ENCODE results near the gene PCNP. TPM values are rescaled to one million over a fixed set of nuclear protein-coding genes. Genes with fewer than 3 reads are reported as not detected.
"Not testable (repeated sequence)": the region's sequence is repeated elsewhere in the genome, so short reads cannot be mapped to it uniquely, and the experiment has no call there.

Gene PCNP
- total RNA-seq, 1 experiment from 2014 or later: 90.3 TPM

DNA sequence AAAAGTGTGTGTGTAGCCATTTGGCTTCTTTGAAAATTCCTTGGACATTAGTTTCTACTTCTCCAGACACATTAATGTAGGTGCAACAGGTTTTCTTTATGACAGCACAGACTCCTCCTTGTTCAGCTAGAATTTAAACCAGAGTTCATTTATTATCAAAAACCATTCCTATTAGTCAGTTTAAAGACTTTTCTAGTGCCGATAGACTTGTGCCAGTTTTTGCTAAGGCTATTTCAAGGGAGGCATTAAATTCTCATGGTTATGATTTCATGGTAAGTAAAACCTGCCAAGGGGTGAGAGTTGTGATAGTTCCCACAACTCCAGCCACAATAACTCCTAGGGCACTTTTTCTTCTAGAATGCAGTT, 40.4 kb upstream of the PCNP start:
- Histone ChIP-seq H2AFZ (ENCODE audit: low read length) (no peak overlapping the region), H3K9me3 (ENCODE audit: low read length) (no peaks in the 10 kb centered on the region), H3K36me3 (ENCODE audit: insufficient read depth, low read length) (no peaks in the 10 kb centered on the region), H3K9me2 (replicated peaks; ENCODE audit: insufficient read depth, low read length) (no peaks in the 10 kb centered on the region), H3K79me2 (ENCODE audit: low read length) (no peaks in the 10 kb centered on the region), H4K20me1 (ENCODE audit: insufficient read depth, low read depth, low read length) (no peaks in the 10 kb centered on the region), H3K4me2 (ENCODE audit: low read depth, low read length, poor library complexity, severe bottlenecking) (no peak overlapping the region), H3K9ac (ENCODE audit: low read length) (no peak overlapping the region), H3K4me3 (ENCODE audit: low read length) (no peak overlapping the region), H3K27ac (ENCODE audit: low read length) (no peak overlapping the region), H3K4me1 (ENCODE audit: low read length) (no peaks in the 10 kb centered on the region), H3K27me3 (ENCODE audit: low read length) (no peaks in the 10 kb centered on the region)
- no peak for DNase-seq

DNA sequence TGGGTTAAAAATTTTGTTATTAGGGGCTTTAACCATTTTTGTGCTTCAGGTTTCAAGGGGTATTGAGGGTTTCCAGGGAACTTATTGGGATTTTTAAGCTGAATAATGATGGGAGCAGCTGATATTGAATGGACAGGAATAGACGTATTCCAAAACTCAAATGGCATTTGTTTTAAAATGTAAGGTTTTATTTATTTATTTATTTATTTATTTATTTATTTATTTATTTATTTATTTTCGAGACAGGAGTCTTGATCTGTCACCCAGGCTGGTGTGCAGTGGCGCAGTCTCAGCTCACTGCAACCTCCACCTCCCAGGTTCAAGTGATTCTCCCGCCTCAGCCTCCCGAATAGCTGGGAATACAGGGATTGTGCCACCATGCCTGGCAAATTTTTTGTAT, 38.8 kb upstream of the PCNP start:
- no peak overlapping the region for H2AFZ ChIP-seq (ENCODE audit: low read length)
- no peaks in the 10 kb centered on the region for H3K9me3 ChIP-seq (ENCODE audit: low read length)
- no peak for DNase-seq
- H4K20me1 ChIP-seq (ENCODE audit: insufficient read depth, low read depth, low read length): no peaks in the 10 kb centered on the region
- H3K4me3 ChIP-seq (ENCODE audit: low read length): no peak overlapping the region
- no peaks in the 10 kb centered on the region for H3K27me3 ChIP-seq (ENCODE audit: low read length)
- no peak overlapping the region for H3K9ac ChIP-seq (ENCODE audit: low read length)
- no peaks in the 10 kb centered on the region for H3K79me2 ChIP-seq (ENCODE audit: low read length)
- H3K4me2 ChIP-seq (ENCODE audit: low read depth, low read length, poor library complexity, severe bottlenecking): no peak overlapping the region
- H3K9me2 ChIP-seq (replicated peaks; ENCODE audit: insufficient read depth, low read length): no peaks in the 10 kb centered on the region
- H3K4me1 ChIP-seq (ENCODE audit: low read length): no peaks in the 10 kb centered on the region
- H3K36me3 ChIP-seq (ENCODE audit: insufficient read depth, low read length): no peaks in the 10 kb centered on the region
- no peak overlapping the region for H3K27ac ChIP-seq (ENCODE audit: low read length)

DNA sequence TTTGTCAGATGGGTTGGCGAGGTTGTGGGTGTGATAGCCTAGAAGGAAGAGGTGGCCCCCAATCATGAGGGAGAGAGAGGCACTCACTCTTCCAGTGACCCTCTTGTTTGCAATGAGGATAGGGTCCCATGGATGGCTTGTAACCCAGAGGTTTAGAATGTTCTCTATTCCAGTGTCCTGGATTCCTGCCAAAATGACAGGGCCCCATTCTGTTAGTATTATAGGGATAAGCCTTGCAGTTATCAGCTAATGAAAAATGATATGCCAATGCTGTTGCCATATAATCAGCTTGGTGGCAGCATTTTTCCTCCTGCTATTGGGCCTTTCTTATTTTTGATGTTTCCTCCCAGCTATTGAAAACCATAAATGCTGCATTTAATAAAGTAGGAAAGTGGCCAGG, 37.7 kb upstream of the PCNP start:
- Histone ChIP-seq H3K9me2 (replicated peaks; ENCODE audit: insufficient read depth, low read length) (no peaks in the 10 kb centered on the region), H3K79me2 (ENCODE audit: low read length) (no peaks in the 10 kb centered on the region), H3K4me1 (ENCODE audit: low read length) (no peaks in the 10 kb centered on the region), H3K4me2 (ENCODE audit: low read depth, low read length, poor library complexity, severe bottlenecking) (no peak overlapping the region), H3K36me3 (ENCODE audit: insufficient read depth, low read length) (no peaks in the 10 kb centered on the region), H3K9me3 (ENCODE audit: low read length) (no peaks in the 10 kb centered on the region), H4K20me1 (ENCODE audit: insufficient read depth, low read depth, low read length) (no peaks in the 10 kb centered on the region), H3K27ac (ENCODE audit: low read length) (no peak overlapping the region), H3K4me3 (ENCODE audit: low read length) (no peak overlapping the region), H3K27me3 (ENCODE audit: low read length) (no peaks in the 10 kb centered on the region), H3K9ac (ENCODE audit: low read length) (no peak overlapping the region), H2AFZ (ENCODE audit: low read length) (no peak overlapping the region)
- DNase-seq: no peak

DNA sequence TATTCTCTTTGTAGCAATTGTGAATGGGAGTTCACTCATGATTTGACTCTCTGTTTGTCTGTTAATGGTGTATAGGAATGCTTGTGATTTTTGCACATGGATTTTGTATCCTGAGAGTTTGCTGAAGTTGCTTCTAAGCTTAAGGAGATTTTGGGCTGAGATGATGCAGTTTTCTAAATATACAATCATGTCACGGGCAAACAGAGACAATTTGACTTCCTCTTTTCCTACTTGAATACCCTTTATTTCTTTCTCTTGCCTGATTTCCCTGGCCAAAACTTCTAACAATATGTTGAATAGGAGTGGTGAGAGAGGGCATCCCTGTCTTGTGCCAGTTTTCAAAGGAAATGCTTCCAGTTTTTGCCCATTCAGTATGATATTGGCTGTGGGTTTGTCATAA, 37.0 kb upstream of the PCNP start:
- not testable (repeated sequence) for H3K4me1 ChIP-seq (ENCODE audit: low read length); H3K4me2 ChIP-seq (ENCODE audit: low read depth, low read length, poor library complexity, severe bottlenecking); H3K9ac ChIP-seq (ENCODE audit: low read length); H4K20me1 ChIP-seq (ENCODE audit: insufficient read depth, low read depth, low read length); H2AFZ ChIP-seq (ENCODE audit: low read length); H3K9me2 ChIP-seq (replicated peaks; ENCODE audit: insufficient read depth, low read length); H3K36me3 ChIP-seq (ENCODE audit: insufficient read depth, low read length); H3K27ac ChIP-seq (ENCODE audit: low read length); H3K9me3 ChIP-seq (ENCODE audit: low read length); DNase-seq; H3K4me3 ChIP-seq (ENCODE audit: low read length); H3K27me3 ChIP-seq (ENCODE audit: low read length); H3K79me2 ChIP-seq (ENCODE audit: low read length)

DNA sequence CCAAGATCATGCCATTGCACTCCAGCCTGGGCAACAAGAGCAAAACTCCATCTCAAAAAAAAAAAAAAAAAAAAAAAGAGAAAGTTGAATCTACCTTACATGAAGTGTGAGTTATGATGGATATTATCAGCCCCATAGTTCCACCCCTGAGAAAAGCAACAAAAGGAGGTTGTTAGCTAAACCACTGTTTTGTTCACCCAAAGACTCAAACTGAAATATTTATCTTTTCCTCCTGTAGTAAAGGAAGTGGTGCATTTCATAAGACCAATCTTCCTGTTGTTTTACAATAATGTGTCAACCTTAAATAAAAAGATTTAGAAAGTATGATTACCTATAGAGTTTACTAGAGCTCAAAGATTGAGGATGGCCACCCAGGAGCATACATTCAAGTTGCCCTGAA, 31.0 kb upstream of the PCNP start:
- Histone ChIP-seq H4K20me1 (ENCODE audit: insufficient read depth, low read depth, low read length) (no peaks in the 10 kb centered on the region), H3K27me3 (ENCODE audit: low read length) (no peaks in the 10 kb centered on the region), H3K4me3 (ENCODE audit: low read length) (no peak overlapping the region), H3K4me2 (ENCODE audit: low read depth, low read length, poor library complexity, severe bottlenecking) (no peak overlapping the region), H3K9me3 (ENCODE audit: low read length) (no peaks in the 10 kb centered on the region), H2AFZ (ENCODE audit: low read length) (no peak overlapping the region), H3K79me2 (ENCODE audit: low read length) (no peaks in the 10 kb centered on the region), H3K9ac (ENCODE audit: low read length) (no peak overlapping the region), H3K4me1 (ENCODE audit: low read length) (no peaks in the 10 kb centered on the region), H3K9me2 (replicated peaks; ENCODE audit: insufficient read depth, low read length) (no peaks in the 10 kb centered on the region), H3K27ac (ENCODE audit: low read length) (no peak overlapping the region), H3K36me3 (ENCODE audit: insufficient read depth, low read length) (no peaks in the 10 kb centered on the region)
- no peak for DNase-seq

DNA sequence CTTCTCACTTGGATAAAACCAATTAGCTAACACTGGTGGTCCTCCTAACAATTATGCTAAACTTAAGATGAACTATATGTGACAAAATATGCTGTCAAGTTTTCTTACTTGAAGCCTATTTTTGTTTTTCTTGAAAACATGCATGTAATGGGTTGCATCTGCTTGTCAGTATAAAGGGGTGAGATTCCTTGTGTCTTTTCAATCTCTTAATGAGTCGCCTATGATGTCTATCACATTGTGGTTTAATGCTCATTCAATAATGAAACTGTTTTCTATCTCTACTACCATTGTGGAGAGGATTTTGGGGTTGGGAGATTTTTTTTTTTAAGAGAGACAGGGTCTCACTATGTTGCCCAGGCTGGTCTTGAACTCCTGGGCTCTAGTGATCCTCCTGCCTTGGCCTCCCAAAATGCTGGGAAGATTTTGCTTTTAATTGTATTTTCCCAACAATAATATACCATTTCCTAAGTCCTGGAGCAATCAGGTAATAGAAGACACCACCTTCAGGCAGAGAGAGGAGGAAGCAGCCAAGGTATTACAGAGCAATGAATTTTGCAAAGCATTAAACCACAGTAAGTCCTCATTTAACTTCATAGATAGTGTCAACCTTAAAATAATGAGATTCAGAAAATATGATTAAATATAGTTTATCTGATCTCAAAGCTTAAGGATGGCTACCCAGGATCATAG, 29.7 kb upstream of the PCNP start:
- Histone ChIP-seq H3K27ac (ENCODE audit: low read length) (no peak overlapping the region), H2AFZ (ENCODE audit: low read length) (no peak overlapping the region), H3K27me3 (ENCODE audit: low read length) (no peaks in the 10 kb centered on the region), H3K9ac (ENCODE audit: low read length) (no peak overlapping the region), H3K36me3 (ENCODE audit: insufficient read depth, low read length) (no peaks in the 10 kb centered on the region), H3K79me2 (ENCODE audit: low read length) (no peaks in the 10 kb centered on the region), H3K4me1 (ENCODE audit: low read length) (no peaks in the 10 kb centered on the region), H3K4me2 (ENCODE audit: low read depth, low read length, poor library complexity, severe bottlenecking) (no peak overlapping the region), H3K9me2 (replicated peaks; ENCODE audit: insufficient read depth, low read length) (no peaks in the 10 kb centered on the region), H4K20me1 (ENCODE audit: insufficient read depth, low read depth, low read length) (no peaks in the 10 kb centered on the region), H3K9me3 (ENCODE audit: low read length) (no peaks in the 10 kb centered on the region), H3K4me3 (ENCODE audit: low read length) (no peak overlapping the region)
- DNase-seq: no peak

DNA sequence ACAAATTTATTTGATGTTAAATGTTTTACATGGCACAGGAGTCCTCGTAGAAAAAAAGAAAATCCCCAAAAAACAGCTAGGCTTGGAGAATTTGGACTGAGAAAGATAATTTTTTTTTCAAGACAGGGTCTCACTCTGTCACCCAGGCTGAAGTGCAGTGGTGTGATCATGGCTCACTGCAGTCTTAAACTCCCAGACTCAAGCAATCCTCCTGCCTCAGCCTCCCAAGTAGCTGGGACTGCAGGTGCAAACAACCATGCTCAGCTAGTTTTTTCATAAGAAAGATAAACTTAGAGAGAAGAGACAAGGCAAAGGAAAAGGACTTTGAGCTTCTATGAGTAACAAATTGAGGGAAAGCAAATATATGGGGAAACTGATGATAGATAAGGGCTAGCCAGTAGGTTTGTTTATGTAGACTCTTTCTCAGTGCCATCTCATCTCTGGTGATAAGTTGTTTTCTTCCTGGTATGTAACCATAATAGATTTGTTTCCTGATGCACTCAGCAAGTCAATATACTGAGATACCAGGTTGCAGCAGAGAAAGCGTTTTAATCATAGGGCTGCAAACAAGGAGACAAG, 25.4 kb upstream of the PCNP start:
- no peak overlapping the region for H3K4me3 ChIP-seq (ENCODE audit: low read length)
- no peaks in the 10 kb centered on the region for H4K20me1 ChIP-seq (ENCODE audit: insufficient read depth, low read depth, low read length)
- DNase-seq: no peak
- H3K27ac ChIP-seq (ENCODE audit: low read length): no peak overlapping the region
- H3K4me2 ChIP-seq (ENCODE audit: low read depth, low read length, poor library complexity, severe bottlenecking): no peak overlapping the region
- H3K27me3 ChIP-seq (ENCODE audit: low read length): no peaks in the 10 kb centered on the region
- peaks cover 9% of the 10 kb centered on the region for H3K4me1 ChIP-seq (ENCODE audit: low read length)
- no peaks in the 10 kb centered on the region for H3K9me3 ChIP-seq (ENCODE audit: low read length)
- H2AFZ ChIP-seq (ENCODE audit: low read length): no peak overlapping the region
- no peaks in the 10 kb centered on the region for H3K79me2 ChIP-seq (ENCODE audit: low read length)
- H3K9ac ChIP-seq (ENCODE audit: low read length): no peak overlapping the region
- H3K9me2 ChIP-seq (replicated peaks; ENCODE audit: insufficient read depth, low read length): no peaks in the 10 kb centered on the region
- H3K36me3 ChIP-seq (ENCODE audit: insufficient read depth, low read length): no peaks in the 10 kb centered on the region

DNA sequence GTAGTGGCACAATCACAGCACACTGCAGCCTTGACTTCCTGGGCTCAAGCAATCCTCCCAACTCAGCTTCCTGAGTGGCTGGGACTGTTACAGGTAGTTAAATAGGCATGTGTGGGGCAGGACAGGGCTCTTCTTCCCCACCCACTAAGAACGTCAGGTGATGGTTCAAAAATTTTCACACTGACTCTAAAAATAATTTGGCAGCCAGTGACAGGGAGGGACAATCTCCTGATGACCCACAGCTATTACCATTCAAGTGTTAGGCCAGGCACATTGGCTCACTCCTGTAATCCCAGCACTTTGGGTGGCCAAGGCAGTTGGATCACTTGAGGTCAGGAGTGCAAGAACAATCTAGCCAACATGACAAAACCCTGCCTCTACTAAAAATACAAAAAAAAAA, 24.5 kb upstream of the PCNP start:
- Histone ChIP-seq H2AFZ (ENCODE audit: low read length) (no peak overlapping the region), H3K9me3 (ENCODE audit: low read length) (no peaks in the 10 kb centered on the region), H3K4me1 (ENCODE audit: low read length) (peaks cover 12% of the 10 kb centered on the region), H4K20me1 (ENCODE audit: insufficient read depth, low read depth, low read length) (no peaks in the 10 kb centered on the region), H3K4me2 (ENCODE audit: low read depth, low read length, poor library complexity, severe bottlenecking) (no peak overlapping the region), H3K27ac (ENCODE audit: low read length) (no peak overlapping the region), H3K36me3 (ENCODE audit: insufficient read depth, low read length) (no peaks in the 10 kb centered on the region), H3K27me3 (ENCODE audit: low read length) (no peaks in the 10 kb centered on the region), H3K9me2 (replicated peaks; ENCODE audit: insufficient read depth, low read length) (no peaks in the 10 kb centered on the region), H3K4me3 (ENCODE audit: low read length) (no peak overlapping the region), H3K9ac (ENCODE audit: low read length) (no peak overlapping the region), H3K79me2 (ENCODE audit: low read length) (no peaks in the 10 kb centered on the region)
- DNase-seq: no peak
